ENCODE results near the gene CTNNA2.

DNA sequence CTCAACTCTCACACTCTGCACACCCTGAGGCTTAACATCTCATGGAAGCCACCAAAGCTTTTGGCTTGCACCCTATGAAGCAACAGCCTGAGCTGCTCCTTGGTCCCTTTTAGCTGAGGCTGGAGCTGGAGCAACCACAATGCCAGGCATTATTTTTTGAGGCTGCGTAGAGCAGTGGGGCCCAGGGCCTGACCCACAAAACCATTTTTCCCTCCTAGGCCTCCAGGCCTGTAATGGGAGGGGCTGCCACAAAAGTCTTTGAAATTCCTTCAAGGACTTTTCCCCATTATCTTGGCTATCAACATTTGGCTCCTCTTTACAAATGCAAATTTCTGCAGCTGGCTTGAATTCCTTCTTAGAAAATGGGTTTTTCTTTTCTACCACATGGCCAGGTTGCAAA is 39.8 kb downstream of the CTNNA2 start:
- TF ChIP-seq SIN3A (IDR thresholded peaks at IDR 0.05; ENCODE audit: borderline replicate concordance, insufficient read depth, low read length) (no peak), POLR2AphosphoS5 (IDR thresholded peaks at IDR 0.05; ENCODE audit: low read depth, low read length) (no peak)
- TF ChIP-seq, protein P1, sequence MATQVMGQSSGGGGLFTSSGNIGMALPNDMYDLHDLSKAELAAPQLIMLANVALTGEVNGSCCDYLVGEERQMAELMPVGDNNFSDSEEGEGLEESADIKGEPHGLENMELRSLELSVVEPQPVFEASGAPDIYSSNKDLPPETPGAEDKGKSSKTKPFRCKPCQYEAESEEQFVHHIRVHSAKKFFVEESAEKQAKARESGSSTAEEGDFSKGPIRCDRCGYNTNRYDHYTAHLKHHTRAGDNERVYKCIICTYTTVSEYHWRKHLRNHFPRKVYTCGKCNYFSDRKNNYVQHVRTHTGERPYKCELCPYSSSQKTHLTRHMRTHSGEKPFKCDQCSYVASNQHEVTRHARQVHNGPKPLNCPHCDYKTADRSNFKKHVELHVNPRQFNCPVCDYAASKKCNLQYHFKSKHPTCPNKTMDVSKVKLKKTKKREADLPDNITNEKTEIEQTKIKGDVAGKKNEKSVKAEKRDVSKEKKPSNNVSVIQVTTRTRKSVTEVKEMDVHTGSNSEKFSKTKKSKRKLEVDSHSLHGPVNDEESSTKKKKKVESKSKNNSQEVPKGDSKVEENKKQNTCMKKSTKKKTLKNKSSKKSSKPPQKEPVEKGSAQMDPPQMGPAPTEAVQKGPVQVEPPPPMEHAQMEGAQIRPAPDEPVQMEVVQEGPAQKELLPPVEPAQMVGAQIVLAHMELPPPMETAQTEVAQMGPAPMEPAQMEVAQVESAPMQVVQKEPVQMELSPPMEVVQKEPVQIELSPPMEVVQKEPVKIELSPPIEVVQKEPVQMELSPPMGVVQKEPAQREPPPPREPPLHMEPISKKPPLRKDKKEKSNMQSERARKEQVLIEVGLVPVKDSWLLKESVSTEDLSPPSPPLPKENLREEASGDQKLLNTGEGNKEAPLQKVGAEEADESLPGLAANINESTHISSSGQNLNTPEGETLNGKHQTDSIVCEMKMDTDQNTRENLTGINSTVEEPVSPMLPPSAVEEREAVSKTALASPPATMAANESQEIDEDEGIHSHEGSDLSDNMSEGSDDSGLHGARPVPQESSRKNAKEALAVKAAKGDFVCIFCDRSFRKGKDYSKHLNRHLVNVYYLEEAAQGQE (IDR thresholded peaks at IDR 0.05; ENCODE audit: insufficient read depth in 1 of 2, low read depth in 2 of 2, low read length in 2 of 2): no peak
